ENCODE measurements around the gene ERV3-1.

GRCh38 chr7:65037740-65038688 lies 31.5 kb upstream of the ERV3-1 start:
- no peak for TF ChIP-seq POLR2A (IDR thresholded peaks at IDR 0.05)
- TF ChIP-seq CTCF (IDR thresholded peaks at IDR 0.05) = no peak
